Stimulated activated CD4-positive, alpha-beta T cell treated with anti-CD3 and anti-CD28 coated beads, Interleukin-12 subunit alpha, Interleukin-12 subunit beta, amount 100 ng/mL, for 4 hours (primary cell): ENCODE measurements around the gene BIK.
"Not testable (repeated sequence)": the region's sequence is repeated elsewhere in the genome, so short reads cannot be mapped to it uniquely, and the experiment has no call there.

Source experiments
- DNase-seq: peaks from one replicate; pipeline ENCODE4 v3.0.0-alpha.2; 2020

BIK gene

GRCh38 chr22:43110444-43110926, at the start of gene BIK:
BIK (plus strand) TSS chr22:43110750; CDS start chr22:43124023, 13,273 bp downstream.
- peak; percentile 41 for DNase-seq

- no peak for DNase-seq
Measured at GRCh38 chr22:43066134-43066533, 44.4 kb upstream of the BIK start.

DNA sequence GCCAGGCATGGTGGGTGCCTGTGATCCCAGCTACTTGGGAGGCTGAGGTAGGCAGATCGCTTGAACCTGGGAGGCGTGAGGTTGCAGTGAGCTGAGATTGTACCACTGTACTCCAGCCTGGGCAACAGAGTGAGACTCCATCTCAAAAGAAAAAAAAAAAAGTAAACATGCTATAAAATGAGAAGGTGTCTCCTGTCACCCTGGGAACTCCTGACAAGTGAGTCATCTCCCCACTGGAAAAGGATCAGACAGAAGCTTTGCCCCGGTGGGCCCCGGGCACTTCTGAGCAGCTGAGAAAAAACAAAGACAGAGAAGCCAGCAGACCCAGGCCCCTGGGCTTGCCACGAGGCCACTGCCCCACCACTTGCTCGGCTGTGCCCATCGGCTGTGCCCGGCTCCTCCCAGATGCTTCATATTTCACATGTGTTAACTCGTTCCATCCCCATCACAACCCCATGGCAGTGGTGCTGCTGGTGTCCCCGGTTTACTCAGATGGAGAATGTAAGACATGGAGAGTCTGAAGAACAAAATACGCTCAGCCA, 43.6 kb upstream of the BIK start:
- no peak for DNase-seq

- DNase-seq: no peak
Measured at GRCh38 chr22:43077121-43077877, 33.3 kb upstream of the BIK start.

DNA sequence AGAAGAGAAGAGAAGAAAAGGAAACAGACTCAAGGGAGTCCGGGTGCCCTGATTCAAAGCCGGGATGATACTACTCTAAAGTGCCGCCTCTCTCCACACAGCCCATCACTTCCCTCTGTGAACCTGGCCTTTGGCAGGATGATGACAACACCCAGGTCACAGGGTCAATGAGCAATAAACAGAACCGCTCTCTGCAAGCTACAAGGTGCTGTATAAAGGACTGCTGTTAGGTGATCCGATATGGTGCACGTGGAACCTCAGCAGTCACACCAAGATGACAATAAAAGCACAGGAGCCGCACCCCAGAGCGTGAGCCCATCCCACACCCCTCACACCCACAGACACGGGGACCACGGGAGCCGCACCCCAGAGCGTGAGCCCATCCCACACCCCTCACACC, 32.0 kb upstream of the BIK start:
- no peak for DNase-seq

DNA sequence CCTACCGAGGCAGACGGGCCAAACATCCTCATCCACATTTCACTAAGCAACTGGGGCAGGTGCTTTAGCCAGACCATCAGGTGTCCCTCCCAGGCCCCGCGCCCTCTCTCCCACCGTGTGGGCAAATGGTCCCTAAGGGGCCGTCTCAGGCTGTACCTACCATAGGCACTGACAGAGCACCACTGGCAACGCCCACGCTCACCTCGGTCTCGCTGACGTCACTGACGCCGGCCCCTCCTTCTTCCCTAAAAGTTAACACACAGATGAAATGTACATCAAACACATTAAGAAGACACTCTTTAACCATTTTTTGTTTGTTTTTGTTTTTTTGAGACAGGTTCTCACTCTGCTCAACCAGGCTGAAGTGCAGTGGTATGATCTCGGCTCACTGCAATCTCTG, 30.8 kb upstream of the BIK start:
- DNase-seq: no peak

DNA sequence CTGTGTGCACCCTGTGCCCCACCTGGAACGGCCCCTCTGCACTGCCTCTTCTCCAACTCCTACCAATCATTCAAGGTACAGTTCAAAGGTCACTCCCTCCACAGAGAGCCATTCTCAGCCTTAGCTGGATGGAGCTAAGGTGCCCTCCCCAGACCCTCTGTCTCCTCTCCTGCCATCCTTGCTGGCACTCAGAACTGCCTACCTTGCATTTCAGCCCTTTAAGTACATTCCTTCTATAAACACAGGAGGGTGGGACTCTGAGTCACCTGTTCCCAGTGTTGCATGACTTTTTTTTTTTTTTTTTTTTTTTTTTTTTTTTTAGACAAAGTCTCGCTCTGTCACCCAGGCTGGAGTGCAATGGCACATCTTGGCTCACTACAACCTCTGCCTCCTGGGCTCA, 29.9 kb upstream of the BIK start:
- DNase-seq: no peak

- no peak for DNase-seq
Measured at GRCh38 chr22:43081968-43082367, 28.6 kb upstream of the BIK start.

DNA sequence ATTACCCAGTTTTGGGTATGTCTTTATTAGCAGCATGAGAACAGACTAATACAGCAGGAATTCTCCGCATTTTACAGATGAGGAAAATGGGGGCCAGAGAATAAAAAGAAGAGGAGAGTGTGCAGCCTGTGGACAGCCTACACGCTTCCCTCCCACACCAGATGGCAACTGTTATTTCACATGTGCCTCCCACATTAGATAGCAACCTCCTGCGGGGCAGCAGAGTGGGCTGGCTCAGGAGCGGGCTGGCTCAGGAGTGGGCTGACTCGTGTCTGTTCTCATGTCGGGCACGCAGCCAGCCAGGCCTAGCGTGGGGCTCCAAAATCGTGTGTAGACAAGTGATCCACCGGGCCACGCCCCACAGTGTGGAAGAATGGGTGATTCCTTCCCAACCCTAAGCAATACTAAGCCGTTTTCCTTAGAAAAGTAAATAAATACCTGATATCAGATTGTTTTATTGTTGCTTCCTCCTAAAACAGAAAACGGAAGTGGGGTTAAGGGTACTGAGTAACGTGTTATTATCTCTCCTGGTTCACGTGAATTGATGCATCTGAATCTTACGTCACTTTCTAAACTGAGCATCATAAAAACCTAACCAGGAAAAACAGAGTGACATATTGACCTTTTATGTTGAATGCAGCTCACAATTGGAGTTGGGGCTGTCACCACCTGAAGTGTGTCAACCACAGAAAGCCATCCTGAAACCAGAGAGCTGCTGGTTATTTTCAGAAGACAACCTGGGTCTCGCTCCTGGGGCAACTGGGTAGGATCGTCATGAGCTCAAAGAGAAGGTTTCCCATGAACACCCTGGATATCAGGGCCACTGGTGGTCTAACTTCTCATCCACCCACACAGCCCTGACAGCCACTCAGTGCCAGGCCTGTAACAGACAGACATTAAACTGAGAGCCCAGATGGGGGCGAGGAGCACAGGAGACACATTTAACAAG, 24.6 kb upstream of the BIK start:
- no peak for DNase-seq

- DNase-seq: no peak
Measured at GRCh38 chr22:43088627-43088983, 21.9 kb upstream of the BIK start.

GRCh38 chr22:43088984-43089717, 21.4 kb upstream of the BIK start, which contains the start of gene TTLL1:
TTLL1 (minus strand) TSS chr22:43089391; CDS start chr22:43075586, 13,805 bp downstream.
- peak; percentile 89 for DNase-seq

- peak; percentile 20 for DNase-seq
Measured at GRCh38 chr22:43090130-43090789, 20.3 kb upstream of the BIK start.

- DNase-seq: no peak
Measured at GRCh38 chr22:43092085-43092484, 18.5 kb upstream of the BIK start.

- DNase-seq: no peak
Measured at GRCh38 chr22:43094085-43094484, 16.5 kb upstream of the BIK start.

GRCh38 chr22:43094551-43094950, 16.0 kb upstream of the BIK start:
- DNase-seq: no peak

DNA sequence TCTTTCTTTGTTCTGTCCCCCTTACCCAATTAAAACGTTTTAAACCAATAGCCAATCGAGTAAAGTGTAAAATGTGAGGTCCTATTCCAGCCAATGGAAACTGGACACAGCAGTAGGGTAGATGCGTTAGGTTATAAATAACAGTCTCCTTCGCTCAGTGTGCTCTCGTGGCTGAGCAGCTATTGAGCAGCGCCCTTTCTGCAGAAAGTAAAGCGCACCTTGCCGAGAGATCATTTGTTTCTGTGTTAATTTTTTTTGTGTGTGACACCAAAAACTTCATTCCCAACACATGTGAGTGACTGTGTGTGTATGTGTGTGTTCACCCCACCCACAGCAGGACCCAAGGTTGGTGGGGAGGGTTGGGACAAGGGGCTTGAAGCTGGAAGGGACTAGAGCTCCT, 14.1 kb upstream of the BIK start:
- DNase-seq: no peak

GRCh38 chr22:43098356-43098755, 12.2 kb upstream of the BIK start:
- no peak for DNase-seq

GRCh38 chr22:43099095-43099494, 11.5 kb upstream of the BIK start:
- no peak for DNase-seq

GRCh38 chr22:43100225-43100624, 10.3 kb upstream of the BIK start:
- no peak for DNase-seq

DNA sequence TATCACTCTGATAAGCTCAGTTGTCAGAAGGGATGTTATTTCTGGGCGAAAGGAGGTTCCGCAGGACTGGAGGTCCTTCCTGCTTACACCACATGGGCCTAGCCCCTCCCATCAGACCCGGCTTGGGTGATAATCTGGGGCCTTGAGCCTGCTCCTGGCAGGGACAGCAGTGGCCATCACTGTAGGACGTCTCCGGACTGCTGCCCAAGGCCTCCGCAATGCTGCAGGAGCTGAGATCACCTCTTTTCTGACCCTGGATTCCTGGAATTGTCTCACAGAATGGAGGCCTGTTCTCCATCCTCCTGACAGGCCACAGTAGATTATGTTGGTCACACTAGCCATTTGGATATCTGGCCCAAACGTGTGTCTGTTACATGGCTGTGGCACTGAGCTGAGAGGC, 9.2 kb upstream of the BIK start:
- no peak for DNase-seq

GRCh38 chr22:43104056-43104625, 6.4 kb upstream of the BIK start:
- DNase-seq: not testable (repeated sequence)

DNA sequence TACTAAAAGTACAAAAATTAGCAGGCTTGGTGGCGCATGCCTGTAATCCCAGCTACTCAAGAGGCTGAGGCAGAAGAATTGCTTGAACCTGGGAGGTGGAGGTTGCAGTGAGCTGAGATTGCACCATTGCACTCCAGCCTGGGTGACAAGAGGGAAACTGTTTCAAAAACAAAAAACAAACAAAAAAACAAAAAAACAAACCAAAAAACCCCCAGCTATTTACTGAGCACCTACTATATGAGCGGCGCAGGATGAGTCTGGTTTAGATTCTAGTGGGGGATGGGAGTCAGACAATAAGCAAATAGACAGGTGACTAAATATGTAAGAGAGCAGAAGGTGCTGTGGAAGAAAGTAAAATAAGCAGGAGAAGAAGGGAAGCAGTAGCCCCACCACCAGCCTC, 5.6 kb upstream of the BIK start:
- not testable (repeated sequence) for DNase-seq
